ENCODE data around the gene TMEM220.

TMEM220 gene

GRCh38 chr17:10768750-10769251 lies 39.0 kb upstream of the TMEM220 start:
- TF ChIP-seq CTCF (conservative IDR thresholded peaks at IDR 0.05; ENCODE audit: low read depth) = no peak
- CTCF ChIA-PET = interaction anchor here (0.6 kb wide), 1 partner anchor 1269 kb away, joined by 3 read pairs; no protein-coding TSS in a partner anchor
- H3K27ac ChIP-seq = no peak overlapping the region
- POLR2A ChIA-PET (ENCODE audit: low non-redundant PET) = no interaction called here
- DNase-seq (ENCODE audit: low spot score) = no peak

- H3K27ac ChIP-seq = no peak overlapping the region
- POLR2A ChIA-PET (ENCODE audit: low non-redundant PET) = no interaction called here
- TF ChIP-seq CTCF (conservative IDR thresholded peaks at IDR 0.05; ENCODE audit: low read depth) = no peak
- DNase-seq (ENCODE audit: low spot score) = no peak
- CTCF ChIA-PET = interaction anchor here (0.9 kb wide), 1 partner anchor 13 kb away, joined by 3 read pairs; no protein-coding TSS in a partner anchor
Observed at GRCh38 chr17:10767232-10767631, 37.4 kb upstream of the TMEM220 start.

GRCh38 chr17:10762037-10762436 lies 32.2 kb upstream of the TMEM220 start:
- DNase-seq (ENCODE audit: low spot score) = no peak
- no peak overlapping the region for H3K27ac ChIP-seq
- no peak for TF ChIP-seq CTCF (conservative IDR thresholded peaks at IDR 0.05; ENCODE audit: low read depth)
- ChIA-PET CTCF (no interaction called here), POLR2A (ENCODE audit: low non-redundant PET) (no interaction called here)

GRCh38 chr17:10761281-10761680 lies 31.5 kb upstream of the TMEM220 start:
- no peak for TF ChIP-seq CTCF (conservative IDR thresholded peaks at IDR 0.05; ENCODE audit: low read depth)
- ChIA-PET POLR2A (ENCODE audit: low non-redundant PET) (no interaction called here), CTCF (no interaction called here)
- no peak for DNase-seq (ENCODE audit: low spot score)
- H3K27ac ChIP-seq = no peak overlapping the region

- H3K27ac ChIP-seq = no peak overlapping the region
- no peak for DNase-seq (ENCODE audit: low spot score)
- POLR2A ChIA-PET (ENCODE audit: low non-redundant PET) = no interaction called here
- CTCF ChIA-PET = interaction anchor here (0.7 kb wide), 1 partner anchor 212 kb away, joined by 4 read pairs; no protein-coding TSS in a partner anchor
- TF ChIP-seq CTCF (conservative IDR thresholded peaks at IDR 0.05; ENCODE audit: low read depth) = no peak
Observed at GRCh38 chr17:10758062-10758461, 28.2 kb upstream of the TMEM220 start.

- DNase-seq (ENCODE audit: low spot score) = no peak
- TF ChIP-seq CTCF (conservative IDR thresholded peaks at IDR 0.05; ENCODE audit: low read depth) = no peak
- ChIA-PET POLR2A (ENCODE audit: low non-redundant PET) (no interaction called here), CTCF (interaction anchor here (0.7 kb wide), 1 partner anchor 212 kb away, joined by 4 read pairs; no protein-coding TSS in a partner anchor)
- H3K27ac ChIP-seq = no peak overlapping the region
Observed at GRCh38 chr17:10757647-10758046, 27.8 kb upstream of the TMEM220 start.
